Measurements from ENCODE around the gene FOXI2. TPM values are rescaled to one million over a fixed set of nuclear protein-coding genes. Genes with fewer than 3 reads are reported as not detected.

FOXI2 gene
- total and polyA plus RNA-seq, 2 donors (not counting 1 experiment from before 2014, with no cell fraction given), result not detected

DNA sequence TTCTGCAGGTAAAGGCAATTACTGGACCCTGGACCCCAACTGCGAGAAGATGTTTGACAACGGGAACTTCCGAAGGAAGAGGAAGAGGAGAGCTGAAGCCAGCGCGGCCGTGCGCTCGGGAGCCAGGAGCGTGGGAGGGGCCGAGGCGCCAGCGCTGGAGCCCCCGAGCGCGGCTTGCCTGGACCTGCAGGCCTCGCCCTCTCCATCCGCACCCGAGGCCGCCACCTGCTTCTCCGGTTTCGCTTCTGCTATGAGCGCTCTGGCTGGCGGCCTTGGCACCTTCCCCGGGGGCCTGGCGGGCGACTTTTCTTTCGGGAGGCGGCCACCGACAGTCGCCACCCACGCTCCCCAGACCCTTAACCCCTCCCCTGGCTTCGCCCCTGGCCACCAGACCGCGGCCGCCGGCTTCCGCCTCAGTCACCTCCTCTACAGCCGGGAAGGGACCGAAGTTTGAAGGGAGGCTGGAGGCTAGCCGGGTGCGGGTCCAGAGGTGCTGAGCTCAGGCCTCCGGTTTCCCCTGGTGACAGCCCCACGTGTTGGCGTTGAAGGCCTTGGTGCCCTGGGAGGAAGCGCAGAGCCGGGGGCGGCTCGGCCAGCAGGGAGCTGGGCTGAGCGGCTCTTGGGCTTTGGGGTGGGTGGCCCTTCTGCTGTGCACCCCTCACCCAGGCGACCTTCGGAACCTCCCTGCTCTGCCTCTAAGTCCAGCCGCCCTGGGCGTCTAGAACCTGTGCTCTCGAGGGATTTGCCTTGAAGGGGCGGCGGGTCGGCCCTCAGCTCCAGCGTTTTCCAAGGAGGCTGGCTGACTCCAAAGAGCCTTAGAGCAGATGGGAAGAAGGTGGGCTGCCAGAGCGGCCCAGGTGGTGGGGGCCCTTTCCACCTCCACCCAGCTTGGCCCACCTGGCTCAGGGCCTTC, 1.8 kb downstream of the FOXI2 start:
- Histone ChIP-seq H3K9ac (ENCODE audit: insufficient read depth, low read length) (no peak overlapping the region), H4K20me1 (ENCODE audit: control insufficient read depth, extremely low read depth, insufficient read depth, low read length) (no peaks in the 10 kb centered on the region), H3K4me3 (replicated peaks in 1 of 4; ENCODE audit: control extremely low read depth in 1 of 4, insufficient read depth in 1 of 4, low read depth in 3 of 4, low read length in 4 of 4) (no peak overlapping the region), H3K4me2 (ENCODE audit: extremely low read depth, insufficient read depth, low read length) (no peak overlapping the region), H3K79me2 (ENCODE audit: control insufficient read depth, insufficient read depth, low read length) (no peaks in the 10 kb centered on the region), H3K27me3 (ENCODE audit: control insufficient read depth, insufficient read depth, low read length) (peaks cover 14% of the 10 kb centered on the region), H3K9me3 (ENCODE audit: control insufficient read depth, insufficient read depth, low read depth, low read length) (no peaks in the 10 kb centered on the region), H3K27ac (ENCODE audit: insufficient read depth, low read length) (no peak overlapping the region), H3K4me1 (ENCODE audit: control insufficient read depth, extremely low read depth, insufficient read depth, low read length) (no peaks in the 10 kb centered on the region), H2AFZ (ENCODE audit: low read length) (no peak overlapping the region), H3K36me3 (ENCODE audit: control insufficient read depth, insufficient read depth, low read length) (no peaks in the 10 kb centered on the region)
- no peak for TF ChIP-seq EZH2 (IDR thresholded peaks at IDR 0.05; ENCODE audit: low read length, missing control alignments)
- TF ChIP-seq, protein P1, sequence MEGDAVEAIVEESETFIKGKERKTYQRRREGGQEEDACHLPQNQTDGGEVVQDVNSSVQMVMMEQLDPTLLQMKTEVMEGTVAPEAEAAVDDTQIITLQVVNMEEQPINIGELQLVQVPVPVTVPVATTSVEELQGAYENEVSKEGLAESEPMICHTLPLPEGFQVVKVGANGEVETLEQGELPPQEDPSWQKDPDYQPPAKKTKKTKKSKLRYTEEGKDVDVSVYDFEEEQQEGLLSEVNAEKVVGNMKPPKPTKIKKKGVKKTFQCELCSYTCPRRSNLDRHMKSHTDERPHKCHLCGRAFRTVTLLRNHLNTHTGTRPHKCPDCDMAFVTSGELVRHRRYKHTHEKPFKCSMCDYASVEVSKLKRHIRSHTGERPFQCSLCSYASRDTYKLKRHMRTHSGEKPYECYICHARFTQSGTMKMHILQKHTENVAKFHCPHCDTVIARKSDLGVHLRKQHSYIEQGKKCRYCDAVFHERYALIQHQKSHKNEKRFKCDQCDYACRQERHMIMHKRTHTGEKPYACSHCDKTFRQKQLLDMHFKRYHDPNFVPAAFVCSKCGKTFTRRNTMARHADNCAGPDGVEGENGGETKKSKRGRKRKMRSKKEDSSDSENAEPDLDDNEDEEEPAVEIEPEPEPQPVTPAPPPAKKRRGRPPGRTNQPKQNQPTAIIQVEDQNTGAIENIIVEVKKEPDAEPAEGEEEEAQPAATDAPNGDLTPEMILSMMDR (conservative IDR thresholded peaks at IDR 0.05 in 1 of 2, IDR thresholded peaks at IDR 0.05 in 1 of 2; ENCODE audit: low read depth in 1 of 2, low read length in 2 of 2), result no peak
- DNase-seq (ENCODE audit: low read depth in 2 of 2), result no peak

DNA sequence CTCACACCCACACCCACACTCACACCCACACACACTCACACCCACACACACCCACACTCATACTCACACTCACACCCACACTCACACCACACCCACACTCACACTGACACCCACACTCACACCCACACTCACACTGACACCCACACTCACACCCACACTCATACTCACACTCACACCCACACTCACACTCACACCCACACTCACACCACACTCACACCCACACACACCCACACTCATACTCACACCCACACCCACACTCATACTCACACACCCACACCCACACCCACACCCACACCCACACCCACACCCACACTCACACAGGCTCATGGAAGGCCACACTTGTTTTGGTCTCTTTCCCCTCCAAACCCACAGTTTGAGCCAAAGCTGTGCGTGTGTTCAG, 2.9 kb downstream of the FOXI2 start:
- Histone ChIP-seq H3K9ac (ENCODE audit: insufficient read depth, low read length) (no peak overlapping the region), H2AFZ (ENCODE audit: low read length) (no peak overlapping the region)

DNA sequence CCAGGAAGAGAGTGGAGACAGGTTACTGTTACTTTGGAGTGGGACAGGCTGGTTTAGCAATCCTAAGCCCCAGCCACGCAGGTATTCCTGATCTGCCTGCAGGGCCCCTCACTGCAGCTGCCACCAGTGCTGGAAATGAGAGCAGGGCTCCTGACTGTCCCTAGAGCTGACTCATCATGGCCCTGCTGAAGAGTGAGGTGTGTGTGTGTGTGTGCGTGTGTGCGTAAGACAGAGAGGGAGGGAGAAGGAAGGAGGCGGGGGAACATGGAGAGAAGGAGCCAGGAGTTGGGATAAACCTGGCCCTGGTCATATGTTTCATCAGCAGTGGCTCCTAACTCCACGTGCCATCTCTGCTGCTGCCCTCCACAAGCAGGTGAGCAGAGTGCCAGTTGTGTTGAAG, 3.6 kb downstream of the FOXI2 start:
- H2AFZ ChIP-seq (ENCODE audit: low read length), result no peak overlapping the region
- no peaks in the 10 kb centered on the region for H3K9me3 ChIP-seq (ENCODE audit: control insufficient read depth, insufficient read depth, low read depth, low read length)
- H4K20me1 ChIP-seq (ENCODE audit: control insufficient read depth, extremely low read depth, insufficient read depth, low read length), result no peaks in the 10 kb centered on the region
- peaks cover 14% of the 10 kb centered on the region for H3K27me3 ChIP-seq (ENCODE audit: control insufficient read depth, insufficient read depth, low read length)
- H3K4me3 ChIP-seq (replicated peaks in 1 of 4; ENCODE audit: control extremely low read depth in 1 of 4, insufficient read depth in 1 of 4, low read depth in 3 of 4, low read length in 4 of 4), result no peak overlapping the region
- TF ChIP-seq, protein P1 (conservative IDR thresholded peaks at IDR 0.05 in 1 of 2, IDR thresholded peaks at IDR 0.05 in 1 of 2; ENCODE audit: low read depth in 1 of 2, low read length in 2 of 2), result no peak
- no peaks in the 10 kb centered on the region for H3K4me1 ChIP-seq (ENCODE audit: control insufficient read depth, extremely low read depth, insufficient read depth, low read length)
- no peak for DNase-seq (ENCODE audit: low read depth in 2 of 2)
- no peak overlapping the region for H3K4me2 ChIP-seq (ENCODE audit: extremely low read depth, insufficient read depth, low read length)
- no peak overlapping the region for H3K9ac ChIP-seq (ENCODE audit: insufficient read depth, low read length)
- no peaks in the 10 kb centered on the region for H3K79me2 ChIP-seq (ENCODE audit: control insufficient read depth, insufficient read depth, low read length)
- no peak overlapping the region for H3K27ac ChIP-seq (ENCODE audit: insufficient read depth, low read length)
- no peaks in the 10 kb centered on the region for H3K36me3 ChIP-seq (ENCODE audit: control insufficient read depth, insufficient read depth, low read length)

More for the DNA sequence above, 2.9 kb downstream of the FOXI2 start:
- Histone ChIP-seq H3K79me2 (ENCODE audit: control insufficient read depth, insufficient read depth, low read length) (no peaks in the 10 kb centered on the region), H3K4me2 (ENCODE audit: extremely low read depth, insufficient read depth, low read length) (no peak overlapping the region), H3K4me3 (replicated peaks in 1 of 4; ENCODE audit: control extremely low read depth in 1 of 4, insufficient read depth in 1 of 4, low read depth in 3 of 4, low read length in 4 of 4) (no peak overlapping the region), H3K36me3 (ENCODE audit: control insufficient read depth, insufficient read depth, low read length) (no peaks in the 10 kb centered on the region), H3K27me3 (ENCODE audit: control insufficient read depth, insufficient read depth, low read length) (peaks cover 14% of the 10 kb centered on the region), H3K9me3 (ENCODE audit: control insufficient read depth, insufficient read depth, low read depth, low read length) (no peaks in the 10 kb centered on the region), H4K20me1 (ENCODE audit: control insufficient read depth, extremely low read depth, insufficient read depth, low read length) (no peaks in the 10 kb centered on the region), H3K27ac (ENCODE audit: insufficient read depth, low read length) (no peak overlapping the region), H3K4me1 (ENCODE audit: control insufficient read depth, extremely low read depth, insufficient read depth, low read length) (no peaks in the 10 kb centered on the region)
- no peak for DNase-seq (ENCODE audit: low read depth in 2 of 2)
- no peak for TF ChIP-seq EZH2 (IDR thresholded peaks at IDR 0.05; ENCODE audit: low read length, missing control alignments)
- TF ChIP-seq, protein P1 (conservative IDR thresholded peaks at IDR 0.05 in 1 of 2, IDR thresholded peaks at IDR 0.05 in 1 of 2; ENCODE audit: low read depth in 1 of 2, low read length in 2 of 2), result no peak

Measured in fibroblast of lung (primary cell).